GM12892 (cell line): Measurements from ENCODE around the gene E2F4.

Experiments
- DNase-seq: peaks from one replicate; pipeline ENCODE4 v3.0.0; 2011; ENCODE audit not compliant: insufficient read length
- FAIRE-seq: peaks from 2 replicates; lab custom pipeline; 2011; peaks lifted over from hg19 to GRCh38; lab: Jason Lieb, UNC
- POLR2A ChIP-seq: IDR thresholded peaks from 2 replicates; pipeline ENCODE4 v1.6.1; 2011; ENCODE audit warnings: low read depth, low read length, control low read depth
- POLR2AphosphoS5 ChIP-seq: IDR thresholded peaks from 2 replicates; pipeline ENCODE4 v1.6.1; 2011; ENCODE audit warnings: low read depth, low read length, control low read depth
- TAF1 ChIP-seq: IDR thresholded peaks from 2 replicates; pipeline ENCODE4 v1.6.1; 2011; ENCODE audit warnings: low read depth, mild to moderate bottlenecking, control low read depth, low read length, borderline replicate concordance

Gene E2F4

DNA sequence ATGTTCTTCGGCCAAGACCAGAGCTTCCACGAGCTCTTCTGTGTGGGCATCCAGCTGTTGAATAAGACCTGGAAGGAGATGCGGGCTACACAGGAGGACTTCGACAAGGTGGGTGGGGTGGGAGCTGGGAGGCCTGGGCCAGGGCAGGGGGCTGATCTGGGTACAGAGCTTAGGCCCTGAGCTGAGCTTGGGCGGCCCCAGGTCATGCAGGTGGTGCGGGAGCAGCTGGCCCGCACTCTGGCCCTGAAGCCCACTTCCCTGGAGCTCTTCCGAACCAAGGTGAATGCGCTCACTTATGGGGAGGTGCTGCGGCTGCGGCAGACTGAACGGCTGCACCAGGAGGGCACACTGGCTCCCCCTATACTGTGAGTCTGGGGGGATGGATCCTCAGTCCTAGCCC lies 10.5 kb downstream of the E2F4 start:
- FAIRE-seq, result no peak
- no peak for DNase-seq
- no peak for TF ChIP-seq TAF1
- TF ChIP-seq POLR2AphosphoS5, result no peak
- no peak for TF ChIP-seq POLR2A

DNA sequence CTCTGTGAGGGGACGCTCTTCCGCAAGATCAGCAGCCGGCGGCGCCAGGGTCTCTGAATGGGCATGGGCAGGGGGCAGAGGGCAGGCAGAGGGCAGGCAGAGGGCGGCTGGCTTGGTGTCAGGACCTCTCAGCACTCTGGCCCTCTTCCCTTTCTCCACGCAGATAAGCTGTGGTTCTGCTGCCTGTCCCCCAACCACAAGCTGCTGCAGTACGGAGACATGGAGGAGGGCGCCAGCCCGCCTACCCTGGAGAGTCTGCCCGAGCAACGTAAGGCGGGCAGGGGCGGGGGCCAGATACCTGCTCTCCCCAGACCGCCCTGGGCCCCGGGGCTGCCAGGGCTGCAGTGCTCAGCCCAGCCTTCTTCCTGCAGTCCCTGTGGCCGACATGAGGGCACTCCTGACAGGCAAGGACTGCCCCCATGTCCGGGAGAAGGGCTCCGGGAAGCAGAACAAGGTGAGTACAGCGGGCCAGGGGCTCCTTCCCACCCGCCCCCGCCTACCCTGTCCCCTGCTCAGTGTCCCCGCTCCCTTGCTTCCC lies 11.1 kb downstream of the E2F4 start:
- TF ChIP-seq POLR2A (no peak), POLR2AphosphoS5 (no peak), TAF1 (no peak)
- FAIRE-seq, result no peak

DNA sequence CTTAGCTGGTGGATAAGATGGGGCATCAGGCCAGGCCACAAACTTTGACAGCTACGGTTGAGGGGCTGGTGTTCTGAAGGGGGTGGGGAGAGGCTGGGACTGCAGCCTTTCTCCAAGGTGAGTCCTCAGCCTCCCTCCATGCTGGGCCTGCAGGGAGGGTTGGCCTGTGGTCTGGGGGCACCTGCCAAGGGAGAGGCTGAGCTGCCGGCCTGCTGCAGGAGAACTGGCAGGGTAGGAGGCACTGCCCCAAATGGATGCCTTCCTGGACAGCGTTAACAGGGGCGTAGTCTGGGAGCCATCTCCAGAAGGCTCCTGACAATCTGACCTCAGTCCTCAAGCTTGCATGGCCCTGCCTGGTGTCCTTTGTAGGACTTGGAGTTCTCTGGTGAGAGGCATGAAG lies 12.1 kb downstream of the E2F4 start:
- no peak for TF ChIP-seq TAF1
- no peak for TF ChIP-seq POLR2A
- no peak for TF ChIP-seq POLR2AphosphoS5
- FAIRE-seq (no peak), DNase-seq (no peak)

More for the DNA sequence above, 11.1 kb downstream of the E2F4 start:
- DNase-seq, result no peak

DNA sequence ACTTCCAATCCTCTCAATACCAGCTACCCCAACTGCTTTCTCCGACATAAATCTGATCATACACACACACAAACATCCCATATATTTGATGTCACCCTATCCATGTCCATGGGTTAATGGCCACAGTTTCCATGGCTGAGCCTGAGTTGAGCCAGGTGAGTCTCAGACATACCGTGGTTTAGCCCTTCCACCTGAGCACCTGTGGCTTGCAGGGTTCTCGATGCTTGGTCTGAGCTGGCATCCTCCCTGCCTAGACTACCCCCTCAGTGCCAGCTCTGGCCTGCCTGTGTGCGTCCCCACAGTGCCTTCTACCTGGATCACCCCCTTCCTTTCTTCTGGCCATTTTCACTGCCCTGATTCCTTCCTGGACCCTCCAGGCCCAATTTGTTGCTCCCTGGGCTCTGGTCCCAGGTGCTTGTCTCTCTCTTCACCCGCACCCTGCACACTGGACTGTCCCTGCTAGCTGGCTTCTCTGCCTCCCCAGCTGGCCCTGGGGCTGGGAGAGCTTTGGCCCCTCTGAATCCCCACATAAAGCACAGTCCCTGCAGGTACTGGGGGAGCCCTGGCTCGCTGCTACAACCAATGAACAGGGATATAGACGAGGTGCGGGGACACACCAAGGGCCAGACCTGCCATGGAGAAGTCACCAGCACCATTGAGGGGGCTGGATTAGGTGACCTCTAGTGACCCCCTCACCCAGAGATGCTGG lies 14.3 kb downstream of the E2F4 start:
- DNase-seq (no peak), FAIRE-seq (no peak)
- no peak for TF ChIP-seq POLR2AphosphoS5
- TF ChIP-seq TAF1, result no peak
- no peak for TF ChIP-seq POLR2A

DNA sequence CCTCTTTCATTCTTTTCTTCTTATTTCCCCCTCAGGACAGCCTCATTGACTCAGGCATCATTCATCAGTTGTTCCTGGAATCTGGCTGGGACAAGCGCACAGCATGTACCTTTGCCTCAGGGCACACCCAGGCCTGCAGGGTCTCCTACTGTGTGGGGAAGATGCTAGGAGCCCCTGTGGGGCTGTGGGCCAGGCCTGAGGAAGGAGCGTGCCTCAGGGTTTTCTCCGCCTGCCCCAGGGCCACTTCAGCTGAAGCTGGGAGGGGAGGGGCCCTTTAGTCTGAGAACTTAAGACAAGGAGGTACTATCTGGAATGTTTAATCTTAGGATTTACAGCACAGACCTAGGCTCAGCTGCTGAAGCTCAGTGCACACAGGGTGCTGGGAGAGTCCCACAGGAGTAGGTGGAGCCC lies 14.9 kb downstream of the E2F4 start:
- DNase-seq (no peak), FAIRE-seq (no peak)
- TF ChIP-seq POLR2AphosphoS5 (no peak), POLR2A (no peak), TAF1 (no peak)

DNA sequence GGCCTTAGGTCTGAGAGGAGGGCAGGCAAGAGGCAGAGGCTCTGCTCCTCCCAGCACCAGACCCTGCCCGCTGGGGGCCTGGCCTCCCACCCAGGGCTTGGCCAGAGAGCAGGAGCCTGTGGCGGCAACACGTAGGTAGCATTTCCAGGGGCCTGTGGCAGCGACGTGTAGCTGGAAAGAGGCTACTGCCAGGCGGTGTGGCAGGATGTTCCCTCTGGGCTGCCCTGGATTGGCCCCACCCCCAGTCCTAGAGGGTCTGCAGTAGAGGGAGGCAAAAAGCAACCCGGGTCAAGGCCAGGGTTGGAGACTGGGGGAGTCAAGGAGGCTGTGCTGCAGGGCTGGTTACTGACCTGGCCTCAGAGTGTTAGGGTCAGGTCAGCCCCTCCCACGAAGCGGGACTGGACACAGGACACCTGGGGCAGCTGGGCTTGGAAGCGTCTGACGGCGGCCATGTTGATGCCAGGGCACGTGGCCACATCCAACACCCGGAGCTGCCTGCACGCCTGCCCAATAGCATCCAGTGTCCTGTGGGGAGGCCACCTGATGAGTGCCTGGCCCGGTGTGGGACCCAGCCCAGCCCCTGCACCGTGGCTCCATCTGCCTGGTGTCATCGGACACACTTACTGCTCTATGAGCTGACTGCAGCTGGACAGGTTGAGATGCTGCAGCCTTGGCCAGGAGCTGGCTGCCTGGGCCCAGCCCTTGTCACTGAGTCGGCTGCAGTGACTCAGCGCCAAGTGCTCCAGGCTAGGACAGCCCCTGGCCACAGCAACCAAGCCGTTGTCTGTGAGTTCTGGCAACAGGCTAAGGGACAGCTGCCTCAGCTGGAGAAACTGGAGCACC lies 15.5 kb downstream of the E2F4 start:
- no peak for TF ChIP-seq TAF1
- 0 out of 2 replicates have a peak, but pooled peaks have one; percentile 5 for TF ChIP-seq POLR2AphosphoS5
- TF ChIP-seq POLR2A, result peak; percentile 28
- FAIRE-seq (no peak), DNase-seq (no peak)

DNA sequence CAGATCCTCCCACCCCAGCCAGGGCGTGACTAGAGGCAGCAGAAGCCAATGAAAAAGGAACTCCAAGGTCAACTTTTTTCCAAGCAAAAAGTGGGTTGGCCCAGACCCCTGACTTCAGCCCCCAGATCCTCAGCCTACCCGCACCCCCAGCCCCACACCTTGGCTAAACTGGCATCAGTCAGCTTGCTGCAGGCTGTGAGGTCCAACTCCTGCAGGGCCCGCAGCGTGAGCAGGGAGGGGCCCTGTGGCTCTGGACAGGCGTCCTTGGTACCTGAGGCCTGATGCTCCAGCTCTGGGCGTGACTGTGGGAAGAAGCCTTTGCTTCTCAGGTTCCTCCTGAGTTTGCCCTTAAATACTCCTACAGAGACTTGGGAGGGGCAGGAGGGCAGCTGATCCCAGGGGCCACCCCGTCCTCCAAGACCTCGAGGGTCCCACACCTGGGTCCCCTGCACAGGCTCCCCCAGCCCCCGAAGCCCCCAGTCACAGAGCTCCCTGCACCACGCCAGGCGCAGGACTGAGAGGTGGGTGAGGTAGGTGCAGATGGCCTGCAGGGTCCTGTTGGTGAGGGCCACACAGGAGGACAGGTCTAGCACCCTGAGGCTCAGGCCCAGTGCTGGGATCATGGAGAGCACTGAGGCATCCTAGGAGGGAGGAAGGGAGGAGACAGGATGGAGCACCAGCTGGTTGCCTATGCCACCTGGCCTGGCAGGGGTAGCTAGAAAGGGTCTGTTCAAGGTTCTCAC lies 16.4 kb downstream of the E2F4 start:
- FAIRE-seq, result no peak
- DNase-seq, result no peak
- no peak; the same call in 1 of the 2 replicates for TF ChIP-seq POLR2AphosphoS5
- no peak for TF ChIP-seq POLR2A
- no peak for TF ChIP-seq TAF1

DNA sequence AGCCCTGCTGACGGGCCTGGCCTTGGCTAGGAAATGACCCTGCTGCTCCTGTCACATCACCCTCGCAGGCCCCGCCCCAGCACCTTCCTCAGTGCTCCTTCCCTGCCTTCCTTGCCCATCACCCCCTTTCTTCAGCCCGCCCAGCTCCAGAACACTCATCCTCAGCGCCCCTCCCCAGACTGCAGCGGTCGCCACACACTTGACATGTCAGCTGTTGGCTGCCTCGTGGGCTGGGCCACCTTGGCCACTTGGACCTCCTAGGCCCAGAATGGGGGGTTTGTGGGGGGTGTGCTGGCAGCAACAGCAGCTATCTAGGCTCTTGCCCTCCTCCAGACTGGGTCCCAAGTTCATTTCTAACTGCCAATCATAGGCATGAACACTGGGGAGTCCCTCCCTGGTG lies 17.6 kb downstream of the E2F4 start:
- FAIRE-seq, result no peak
- TF ChIP-seq POLR2A (no peak), TAF1 (no peak), POLR2AphosphoS5 (no peak)
- no peak for DNase-seq

DNA sequence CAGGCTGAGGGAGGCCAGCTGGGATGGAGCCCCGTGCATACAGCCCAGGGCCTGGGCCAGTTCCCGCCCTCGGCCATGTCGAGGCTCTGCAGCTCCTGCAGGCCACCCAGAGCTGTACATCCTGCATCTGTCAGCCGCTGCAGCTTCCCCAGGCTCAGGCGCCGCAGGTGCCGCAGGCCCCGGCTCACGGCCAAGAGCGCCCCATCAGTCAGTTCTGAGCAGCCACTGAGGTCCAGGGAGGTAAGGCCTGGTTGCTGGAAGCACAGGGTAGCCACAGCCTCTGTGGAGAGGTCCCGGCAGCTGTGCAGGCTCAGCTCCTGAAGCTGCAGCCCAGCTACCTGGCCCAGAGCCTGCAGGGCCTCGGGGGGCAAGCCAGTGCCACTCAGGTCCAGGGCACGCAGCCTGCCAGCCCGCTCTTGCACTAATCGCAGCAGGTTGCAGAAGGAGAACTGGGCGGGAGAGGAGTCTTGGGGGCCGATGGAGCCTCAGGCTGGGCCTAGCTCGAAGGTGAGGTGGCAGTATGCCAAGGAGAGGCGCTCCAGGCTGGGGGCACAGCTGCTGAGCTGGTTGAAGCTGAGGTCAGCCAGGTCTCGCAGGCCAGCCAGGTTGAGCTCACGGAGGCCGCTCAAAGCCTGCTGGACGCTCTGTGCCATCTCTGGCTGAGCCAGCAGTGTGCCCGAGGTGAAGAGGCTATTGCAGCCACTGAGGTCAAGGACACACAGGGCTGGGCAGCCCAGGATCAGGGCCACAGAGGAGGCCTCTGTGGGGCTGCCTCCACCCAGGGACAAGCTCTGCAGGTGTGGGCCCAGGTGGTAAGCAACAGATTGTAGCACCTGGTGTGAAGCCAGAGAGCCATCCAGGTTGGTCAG lies 18.3 kb downstream of the E2F4 start:
- TF ChIP-seq POLR2AphosphoS5 (no peak), POLR2A (no peak), TAF1 (no peak)
- DNase-seq, result no peak
- no peak for FAIRE-seq

DNA sequence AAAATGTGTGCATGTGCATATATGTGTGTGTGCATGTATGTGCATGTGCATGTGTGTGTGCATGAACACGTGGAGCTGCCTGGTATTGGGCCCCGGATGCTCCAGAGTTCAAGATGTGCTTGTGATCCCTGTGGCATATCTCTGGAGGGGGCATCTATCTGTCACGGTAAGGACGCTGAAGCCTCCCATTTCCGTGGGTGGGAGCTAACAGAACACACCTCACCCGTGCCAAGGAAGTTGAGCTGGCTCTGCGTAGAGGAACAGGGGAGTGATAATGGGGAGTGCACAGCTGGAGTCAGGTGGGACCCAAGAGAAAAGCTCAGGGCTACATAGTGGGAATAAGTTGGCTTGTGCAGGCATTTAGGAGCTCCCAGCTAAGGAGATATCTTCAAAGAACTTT lies 19.7 kb downstream of the E2F4 start:
- DNase-seq, result no peak
- FAIRE-seq, result no peak
- TF ChIP-seq TAF1 (no peak), POLR2AphosphoS5 (no peak), POLR2A (no peak)
